ENCODE results near the gene MYO1H.

MYO1H gene

GRCh38 chr12:109488051-109488665, 140.5 kb downstream of the MYO1H start:
- H3K36me3 ChIP-seq (ENCODE audit: control insufficient read depth, insufficient read depth, low read length), result no peaks in the 10 kb centered on the region
- H3K27me3 ChIP-seq (ENCODE audit: control insufficient read depth, insufficient read depth, low read length), result no peaks in the 10 kb centered on the region
- H3K4me3 ChIP-seq (ENCODE audit: low read depth, low read length), result no peak overlapping the region
- no peaks in the 10 kb centered on the region for H3K9me3 ChIP-seq (ENCODE audit: control insufficient read depth, low read length)
- no peak overlapping the region for H2AFZ ChIP-seq
- no peak for TF ChIP-seq CTCF (IDR thresholded peaks at IDR 0.05)
- no peak overlapping the region for H3K27ac ChIP-seq
- H3K79me2 ChIP-seq, result no peaks in the 10 kb centered on the region
- H3K9ac ChIP-seq, result no peak overlapping the region
- no peaks in the 10 kb centered on the region for H3K4me1 ChIP-seq
- H3K4me2 ChIP-seq (ENCODE audit: low read length), result no peak overlapping the region

DNA sequence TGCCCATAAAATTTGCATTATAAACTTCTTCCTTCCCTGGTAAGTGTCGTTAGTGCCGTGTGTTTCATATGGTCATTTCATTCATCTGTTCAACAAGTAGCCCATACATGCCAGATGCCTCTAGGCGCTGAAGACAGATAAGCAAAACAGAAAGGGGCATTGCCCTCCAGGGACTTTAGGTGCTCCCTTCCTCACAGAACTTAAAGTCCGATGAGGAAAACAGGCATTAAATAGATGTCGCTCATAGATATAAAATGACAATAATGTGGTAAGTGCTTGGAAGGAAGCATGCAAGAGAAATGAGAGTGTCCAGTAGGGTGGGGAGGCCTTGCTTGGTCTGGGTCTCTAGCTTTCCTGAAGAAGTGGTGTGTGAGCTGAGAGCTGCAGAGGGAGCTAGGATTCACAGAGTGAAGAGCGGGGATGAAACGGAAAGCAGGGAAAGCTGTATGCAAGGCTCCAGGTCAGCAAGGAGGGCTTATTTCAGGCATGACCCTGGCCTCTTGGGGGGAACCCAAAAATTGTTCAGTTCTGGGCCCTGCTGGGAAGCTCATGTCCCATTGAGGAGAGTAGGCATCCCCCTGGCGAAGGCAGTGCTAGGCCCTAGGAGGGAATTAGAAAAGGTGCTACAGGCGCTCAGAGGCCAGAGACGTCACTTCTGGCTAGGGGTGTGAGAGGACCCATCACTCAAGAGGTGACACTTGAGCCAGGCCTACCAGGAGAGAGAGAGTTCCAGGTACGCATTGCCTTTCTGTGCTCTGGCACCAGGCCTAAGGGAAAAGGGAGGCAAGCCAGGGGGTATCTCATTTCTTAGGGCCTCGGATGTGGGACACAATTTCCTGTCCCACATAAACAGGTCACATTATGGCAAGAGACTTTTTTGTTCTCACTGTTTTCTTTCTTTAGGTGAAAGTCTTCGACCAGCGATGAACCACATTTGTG, 141.6 kb downstream of the MYO1H start:
- Histone ChIP-seq H3K27me3 (ENCODE audit: control insufficient read depth, insufficient read depth, low read length) (no peaks in the 10 kb centered on the region), H3K4me1 (no peaks in the 10 kb centered on the region), H3K9me3 (ENCODE audit: control insufficient read depth, low read length) (no peaks in the 10 kb centered on the region), H3K79me2 (no peaks in the 10 kb centered on the region), H3K4me3 (ENCODE audit: low read depth, low read length) (no peak overlapping the region), H2AFZ (no peak overlapping the region), H3K36me3 (ENCODE audit: control insufficient read depth, insufficient read depth, low read length) (no peaks in the 10 kb centered on the region), H3K27ac (no peak overlapping the region), H3K4me2 (ENCODE audit: low read length) (no peak overlapping the region), H3K9ac (no peak overlapping the region)
- TF ChIP-seq CTCF (IDR thresholded peaks at IDR 0.05), result no peak

GRCh38 chr12:109489955-109490565, 142.4 kb downstream of the MYO1H start:
- H3K4me2 ChIP-seq (ENCODE audit: low read length), result no peak overlapping the region
- TF ChIP-seq CTCF (IDR thresholded peaks at IDR 0.05), result no peak
- H3K36me3 ChIP-seq (ENCODE audit: control insufficient read depth, insufficient read depth, low read length), result no peaks in the 10 kb centered on the region
- no peak overlapping the region for H3K27ac ChIP-seq
- H3K4me3 ChIP-seq (ENCODE audit: low read depth, low read length), result no peak overlapping the region
- no peaks in the 10 kb centered on the region for H3K9me3 ChIP-seq (ENCODE audit: control insufficient read depth, low read length)
- no peaks in the 10 kb centered on the region for H3K27me3 ChIP-seq (ENCODE audit: control insufficient read depth, insufficient read depth, low read length)
- no peaks in the 10 kb centered on the region for H3K4me1 ChIP-seq
- H2AFZ ChIP-seq, result no peak overlapping the region
- no peaks in the 10 kb centered on the region for H3K79me2 ChIP-seq
- no peak overlapping the region for H3K9ac ChIP-seq

- Histone ChIP-seq H3K4me3 (ENCODE audit: low read depth, low read length) (no peak overlapping the region), H3K27ac (no peak overlapping the region), H3K9ac (no peak overlapping the region), H3K4me1 (no peaks in the 10 kb centered on the region), H2AFZ (no peak overlapping the region), H3K9me3 (ENCODE audit: control insufficient read depth, low read length) (no peaks in the 10 kb centered on the region), H3K4me2 (ENCODE audit: low read length) (no peak overlapping the region), H3K36me3 (ENCODE audit: control insufficient read depth, insufficient read depth, low read length) (no peaks in the 10 kb centered on the region), H3K79me2 (no peaks in the 10 kb centered on the region), H3K27me3 (ENCODE audit: control insufficient read depth, insufficient read depth, low read length) (no peaks in the 10 kb centered on the region)
- no peak for TF ChIP-seq CTCF (IDR thresholded peaks at IDR 0.05)
Measured at GRCh38 chr12:109491671-109492070, 144.0 kb downstream of the MYO1H start.

All from parathyroid adenoma (tissue), 2 donors.